HEK293 (cell line): ENCODE measurements around the gene RND1.

Experiments used
- CTCF ChIP-seq: fragments of 450-650 bp; formaldehyde crosslinking; IDR thresholded peaks from 2 replicates; pipeline ENCODE4 v1.5.1; 2016; ENCODE audit warnings: missing biosample characterization, missing genetic modification characterization
- GLI2 ChIP-seq: fragments of 450-650 bp; formaldehyde crosslinking; IDR thresholded peaks from 2 replicates; pipeline ENCODE4; 2017; ENCODE audit warnings: missing biosample characterization, missing genetic modification characterization, low read depth, borderline replicate concordance
- KLF16 ChIP-seq: fragments of 450-650 bp; formaldehyde crosslinking; IDR thresholded peaks from 2 replicates; pipeline ENCODE4 v1.5.1; 2017; ENCODE audit warnings: missing biosample characterization, missing genetic modification characterization
- TCF7L2 ChIP-seq: IDR thresholded peaks from 2 replicates; pipeline ENCODE4 v1.6.1; 2011; ENCODE audit warnings: low read depth, mild to moderate bottlenecking, inconsistent platforms, low read length, moderate library complexity, borderline replicate concordance
- ZNF175 ChIP-seq: fragments of 450-650 bp; formaldehyde crosslinking; IDR thresholded peaks from 2 replicates; pipeline ENCODE4 v1.5.1; 2016; ENCODE audit warnings: missing biosample characterization, missing genetic modification characterization
- ZNF24 ChIP-seq: fragments of 450-650 bp; formaldehyde crosslinking; IDR thresholded peaks from 2 replicates; pipeline ENCODE4 v1.5.1; 2016; ENCODE audit warnings: missing biosample characterization, missing genetic modification characterization
- ZNF350 ChIP-seq: fragments of 450-650 bp; formaldehyde crosslinking; IDR thresholded peaks from 2 replicates; pipeline ENCODE4 v1.5.0; 2017; ENCODE audit warnings: missing biosample characterization, mild to moderate bottlenecking, missing genetic modification characterization
- ZNF449 ChIP-seq: fragments of 450-650 bp; formaldehyde crosslinking; IDR thresholded peaks from 2 replicates; pipeline ENCODE4 v1.5.1; 2017; ENCODE audit warnings: missing biosample characterization, mild to moderate bottlenecking, missing genetic modification characterization, moderate library complexity
- ZNF580 ChIP-seq: fragments of 450-650 bp; formaldehyde crosslinking; IDR thresholded peaks from 2 replicates; pipeline ENCODE4 v1.5.1; 2016; ENCODE audit warnings: missing biosample characterization, missing genetic modification characterization
- ZNF629 ChIP-seq: fragments of 450-650 bp; formaldehyde crosslinking; IDR thresholded peaks from 2 replicates; pipeline ENCODE4 v1.5.1; 2017; ENCODE audit warnings: missing biosample characterization, missing genetic modification characterization
- ZNF776 ChIP-seq: fragments of 450-650 bp; formaldehyde crosslinking; IDR thresholded peaks from 2 replicates; pipeline ENCODE4 v1.5.0; 2017; ENCODE audit warnings: missing biosample characterization, missing genetic modification characterization, borderline replicate concordance

GRCh38 chr12:48894271-48894670, 28.6 kb upstream of the RND1 start:
- TF ChIP-seq ZNF449 (no peak), ZNF175 (tag by site-specific recombination) (no peak), CTCF (tag by site-specific recombination) (no peak), ZNF776 (no peak), ZNF24 (tag by site-specific recombination) (no peak), GLI2 (tag by site-specific recombination) (no peak), ZNF629 (tag by site-specific recombination) (no peak), ZNF350 (no peak), TCF7L2 (no peak), ZNF580 (tag by site-specific recombination) (no peak), KLF16 (tag by site-specific recombination) (no peak)
